ENCODE measurements around the gene SHC3. TPM values are rescaled to one million over a fixed set of nuclear protein-coding genes. Genes with fewer than 3 reads are reported as not detected.

SHC3 gene
- total and polyA plus RNA-seq, 2 experiments from 2014 or later, result 1.3 to 2.9 TPM

DNA sequence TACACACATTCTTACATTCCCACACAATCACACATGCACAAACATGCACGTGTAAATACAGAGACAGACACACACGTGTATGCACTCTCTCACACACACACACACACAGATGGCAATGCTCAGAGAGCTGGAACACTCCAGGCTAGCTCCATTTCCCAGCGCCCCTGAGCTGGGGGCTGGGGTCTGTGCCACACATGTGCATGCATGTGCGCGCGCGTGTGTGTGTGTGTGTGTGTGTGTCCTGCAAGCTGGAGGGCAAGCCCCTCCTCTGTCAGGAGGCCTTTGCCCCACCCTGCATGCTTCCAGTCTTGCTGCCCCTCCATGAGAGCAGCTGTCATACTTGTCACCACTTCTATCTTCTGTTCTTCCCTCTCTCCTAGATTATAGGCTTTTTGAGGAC is 204.0 kb downstream of the SHC3 start (continued):
- TF ChIP-seq, protein P1, sequence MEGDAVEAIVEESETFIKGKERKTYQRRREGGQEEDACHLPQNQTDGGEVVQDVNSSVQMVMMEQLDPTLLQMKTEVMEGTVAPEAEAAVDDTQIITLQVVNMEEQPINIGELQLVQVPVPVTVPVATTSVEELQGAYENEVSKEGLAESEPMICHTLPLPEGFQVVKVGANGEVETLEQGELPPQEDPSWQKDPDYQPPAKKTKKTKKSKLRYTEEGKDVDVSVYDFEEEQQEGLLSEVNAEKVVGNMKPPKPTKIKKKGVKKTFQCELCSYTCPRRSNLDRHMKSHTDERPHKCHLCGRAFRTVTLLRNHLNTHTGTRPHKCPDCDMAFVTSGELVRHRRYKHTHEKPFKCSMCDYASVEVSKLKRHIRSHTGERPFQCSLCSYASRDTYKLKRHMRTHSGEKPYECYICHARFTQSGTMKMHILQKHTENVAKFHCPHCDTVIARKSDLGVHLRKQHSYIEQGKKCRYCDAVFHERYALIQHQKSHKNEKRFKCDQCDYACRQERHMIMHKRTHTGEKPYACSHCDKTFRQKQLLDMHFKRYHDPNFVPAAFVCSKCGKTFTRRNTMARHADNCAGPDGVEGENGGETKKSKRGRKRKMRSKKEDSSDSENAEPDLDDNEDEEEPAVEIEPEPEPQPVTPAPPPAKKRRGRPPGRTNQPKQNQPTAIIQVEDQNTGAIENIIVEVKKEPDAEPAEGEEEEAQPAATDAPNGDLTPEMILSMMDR (conservative IDR thresholded peaks at IDR 0.05; ENCODE audit: low read depth in 2 of 2), result no peak
- TF ChIP-seq EZH2 (IDR thresholded peaks at IDR 0.05; ENCODE audit: low read depth, unreplicated experiment) (no peak), JUNB (IDR thresholded peaks at IDR 0.05; ENCODE audit: unreplicated experiment) (no peak), POLR2AphosphoS5 (IDR thresholded peaks at IDR 0.05; ENCODE audit: low read depth) (no peak)
- TF ChIP-seq, protein P2, sequence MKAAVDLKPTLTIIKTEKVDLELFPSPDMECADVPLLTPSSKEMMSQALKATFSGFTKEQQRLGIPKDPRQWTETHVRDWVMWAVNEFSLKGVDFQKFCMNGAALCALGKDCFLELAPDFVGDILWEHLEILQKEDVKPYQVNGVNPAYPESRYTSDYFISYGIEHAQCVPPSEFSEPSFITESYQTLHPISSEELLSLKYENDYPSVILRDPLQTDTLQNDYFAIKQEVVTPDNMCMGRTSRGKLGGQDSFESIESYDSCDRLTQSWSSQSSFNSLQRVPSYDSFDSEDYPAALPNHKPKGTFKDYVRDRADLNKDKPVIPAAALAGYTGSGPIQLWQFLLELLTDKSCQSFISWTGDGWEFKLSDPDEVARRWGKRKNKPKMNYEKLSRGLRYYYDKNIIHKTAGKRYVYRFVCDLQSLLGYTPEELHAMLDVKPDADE (IDR thresholded peaks at IDR 0.05), result no peak

DNA sequence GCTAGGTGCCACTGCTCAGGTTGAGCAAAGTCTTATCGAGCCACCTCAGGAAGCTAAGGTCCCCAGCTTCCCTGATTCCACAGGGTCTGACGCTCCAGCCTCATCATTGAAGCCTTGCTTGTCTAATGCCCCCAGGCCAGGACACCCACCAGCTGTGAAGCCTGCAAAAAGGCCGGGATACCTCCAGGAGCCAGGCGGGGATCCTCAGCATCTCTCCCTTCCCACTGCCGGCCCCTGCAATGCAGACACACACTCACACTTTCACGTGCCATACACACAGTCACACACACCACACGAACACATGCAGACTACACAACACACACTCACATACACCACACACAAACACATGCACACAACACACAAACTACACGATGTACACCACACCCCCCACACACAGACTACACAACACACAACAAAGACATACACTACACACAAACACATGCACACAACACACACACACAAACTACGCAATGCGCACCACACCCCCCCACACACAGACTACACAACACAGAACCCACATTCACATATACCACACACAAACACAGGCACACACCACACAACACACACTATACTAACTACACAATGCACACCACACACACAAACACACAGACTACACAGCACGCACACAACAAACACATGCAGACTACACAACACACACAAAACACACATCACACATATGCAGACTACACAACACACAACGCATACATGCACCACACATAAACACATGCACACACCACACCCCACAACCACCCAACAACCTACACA is 205.2 kb downstream of the SHC3 start:
- ATAC-seq, result peak; percentile 34; the same call in 2 of the 3 replicates
- Histone ChIP-seq H3K27me3 (ENCODE audit: insufficient read depth) (no peaks in the 10 kb centered on the region), H3K79me2 (replicated peaks; ENCODE audit: insufficient read depth) (no peaks in the 10 kb centered on the region), H3K27ac (ENCODE audit: low read depth) (no peak overlapping the region), H3K4me1 (ENCODE audit: insufficient read depth) (no peaks in the 10 kb centered on the region), H2AFZ (no peak overlapping the region), H4K20me1 (replicated peaks; ENCODE audit: insufficient read depth) (no peaks in the 10 kb centered on the region), H3K4me2 (no peak overlapping the region), H3K4me3 (no peak overlapping the region), H3F3A (replicated peaks; ENCODE audit: low read depth) (no peaks in the 10 kb centered on the region), H3K9me2 (ENCODE audit: insufficient read depth) (peaks cover 8% of the 10 kb centered on the region; the same call in 1 of the 2 replicates), H3K36me3 (ENCODE audit: insufficient read depth) (no peaks in the 10 kb centered on the region)
- Mint-ChIP-seq H3K4me3 (no peak overlapping the region), H3K9me3 (peaks cover 2% of the 10 kb centered on the region; the same call in 1 of the 3 replicates), H3K27ac (no peak overlapping the region), H3K27me3 (ENCODE audit: insufficient read depth, low read depth, poor library complexity) (peaks cover 4% of the 10 kb centered on the region), H3K4me1 (peaks cover 10% of the 10 kb centered on the region), H3K36me3 (ENCODE audit: low read depth) (no peaks in the 10 kb centered on the region)
- peak; percentile 27 for DNase-seq (ENCODE audit: low spot score)
- TF ChIP-seq STAT1 (IDR thresholded peaks at IDR 0.05; ENCODE audit: unreplicated experiment), result no peak
- TF ChIP-seq, protein P2 (IDR thresholded peaks at IDR 0.05), result no peak
- TF ChIP-seq JUNB (IDR thresholded peaks at IDR 0.05; ENCODE audit: unreplicated experiment), result no peak
- no peak for TF ChIP-seq NANOG (IDR thresholded peaks at IDR 0.05; ENCODE audit: borderline replicate concordance)
- TF ChIP-seq, protein P1 (conservative IDR thresholded peaks at IDR 0.05; ENCODE audit: low read depth in 2 of 2), result no peak
- TF ChIP-seq, protein P3, sequence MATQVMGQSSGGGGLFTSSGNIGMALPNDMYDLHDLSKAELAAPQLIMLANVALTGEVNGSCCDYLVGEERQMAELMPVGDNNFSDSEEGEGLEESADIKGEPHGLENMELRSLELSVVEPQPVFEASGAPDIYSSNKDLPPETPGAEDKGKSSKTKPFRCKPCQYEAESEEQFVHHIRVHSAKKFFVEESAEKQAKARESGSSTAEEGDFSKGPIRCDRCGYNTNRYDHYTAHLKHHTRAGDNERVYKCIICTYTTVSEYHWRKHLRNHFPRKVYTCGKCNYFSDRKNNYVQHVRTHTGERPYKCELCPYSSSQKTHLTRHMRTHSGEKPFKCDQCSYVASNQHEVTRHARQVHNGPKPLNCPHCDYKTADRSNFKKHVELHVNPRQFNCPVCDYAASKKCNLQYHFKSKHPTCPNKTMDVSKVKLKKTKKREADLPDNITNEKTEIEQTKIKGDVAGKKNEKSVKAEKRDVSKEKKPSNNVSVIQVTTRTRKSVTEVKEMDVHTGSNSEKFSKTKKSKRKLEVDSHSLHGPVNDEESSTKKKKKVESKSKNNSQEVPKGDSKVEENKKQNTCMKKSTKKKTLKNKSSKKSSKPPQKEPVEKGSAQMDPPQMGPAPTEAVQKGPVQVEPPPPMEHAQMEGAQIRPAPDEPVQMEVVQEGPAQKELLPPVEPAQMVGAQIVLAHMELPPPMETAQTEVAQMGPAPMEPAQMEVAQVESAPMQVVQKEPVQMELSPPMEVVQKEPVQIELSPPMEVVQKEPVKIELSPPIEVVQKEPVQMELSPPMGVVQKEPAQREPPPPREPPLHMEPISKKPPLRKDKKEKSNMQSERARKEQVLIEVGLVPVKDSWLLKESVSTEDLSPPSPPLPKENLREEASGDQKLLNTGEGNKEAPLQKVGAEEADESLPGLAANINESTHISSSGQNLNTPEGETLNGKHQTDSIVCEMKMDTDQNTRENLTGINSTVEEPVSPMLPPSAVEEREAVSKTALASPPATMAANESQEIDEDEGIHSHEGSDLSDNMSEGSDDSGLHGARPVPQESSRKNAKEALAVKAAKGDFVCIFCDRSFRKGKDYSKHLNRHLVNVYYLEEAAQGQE (IDR thresholded peaks at IDR 0.05; ENCODE audit: unreplicated experiment), result no peak
- no peak for TF ChIP-seq POLR2AphosphoS5 (IDR thresholded peaks at IDR 0.05; ENCODE audit: low read depth)
- TF ChIP-seq ZNF331 (CRISPR knock-in tag; IDR thresholded peaks at IDR 0.05; ENCODE audit: low read depth), result no peak
- TF ChIP-seq EZH2 (IDR thresholded peaks at IDR 0.05; ENCODE audit: low read depth, unreplicated experiment), result no peak
- TF ChIP-seq ZNF114 (CRISPR knock-in tag; IDR thresholded peaks at IDR 0.05), result no peak

All from GM23338 (cell line).